Measurements from ENCODE around the gene PAK1IP1.

DNA sequence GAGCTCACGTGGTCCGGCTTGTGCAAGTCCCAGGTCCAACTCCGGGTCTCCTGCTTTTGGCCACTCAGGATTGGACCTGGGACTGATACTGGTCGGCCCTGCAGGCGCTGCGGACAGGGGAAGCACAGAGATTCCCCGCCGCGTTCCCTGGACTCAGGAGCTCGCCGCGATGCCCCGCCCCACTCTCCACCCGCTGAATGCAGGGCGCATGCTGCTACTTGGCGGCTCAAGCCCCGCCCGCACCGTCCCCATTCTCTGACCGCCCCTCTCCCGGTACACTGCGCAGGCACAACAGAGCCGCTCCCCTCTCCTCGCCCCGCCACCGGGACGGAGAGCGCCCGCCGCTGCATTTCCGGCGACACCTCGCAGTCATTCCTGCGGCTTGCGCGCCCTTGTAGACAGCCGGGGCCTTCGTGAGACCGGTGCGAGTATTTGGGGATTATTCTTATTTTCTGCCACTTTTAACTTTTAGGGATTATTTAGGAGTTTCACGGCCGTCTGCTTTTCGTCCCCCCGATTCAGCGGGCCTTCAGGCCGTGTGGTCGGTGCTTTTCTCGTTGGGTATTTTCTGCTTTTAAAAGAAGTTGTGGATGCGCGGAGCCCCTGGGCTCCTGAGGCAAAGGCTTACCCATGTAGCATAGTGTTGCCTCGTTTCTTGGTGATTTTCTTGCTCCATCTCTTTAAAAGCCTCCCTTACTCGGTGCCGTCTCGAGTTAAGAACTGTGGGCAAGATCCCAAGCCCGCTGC is 28.2 kb downstream of the PAK1IP1 start, which contains the start of gene TMEM14C:
- TF ChIP-seq CTCF (IDR thresholded peaks at IDR 0.05), result peak in 1 of 7 experiments; percentile 22
- TF ChIP-seq POLR2A (IDR thresholded peaks at IDR 0.05), result peak; percentile 74 to 93 (median 93)
